K562 (cell line): ENCODE data around the gene HEPACAM2. TPM values are rescaled to one million over a fixed set of nuclear protein-coding genes. Genes with fewer than 3 reads are reported as not detected.

ENCODE experiments used
- ATF2 ChIP-seq: sonication (generic); formaldehyde crosslinking; IDR thresholded peaks from 2 replicates; pipeline ENCODE4 v1.8.1; 2022; ENCODE audit warnings: missing genetic modification reagents
- BCOR ChIP-seq: fragments of 450-650 bp; IDR thresholded peaks from 2 replicates; pipeline ENCODE4 v1.6.1; 2016
- BRCA1 ChIP-seq, 2 experiments: fragments of 450-650 bp in 1 of 2; sonication (generic) in 1 of 2; formaldehyde crosslinking in 1 of 2; IDR thresholded peaks; 2 replicates each; pipeline versions ENCODE4 v1.5.0 to v1.6.1; 2017 to 2020; ENCODE audit warnings: mild to moderate bottlenecking in 1 of 2, missing genetic modification reagents in 1 of 2
- EWSR1 ChIP-seq: fragments of 450-650 bp; IDR thresholded peaks from 2 replicates; pipeline ENCODE4 v1.6.1; 2018; ENCODE audit warnings: borderline replicate concordance, mild to moderate bottlenecking, low read depth, moderate library complexity; ENCODE audit not compliant: partially characterized antibody
- GATAD2B ChIP-seq: fragments of 450-650 bp; IDR thresholded peaks from 2 replicates; pipeline ENCODE4 v1.6.1; 2017; ENCODE audit warnings: mild to moderate bottlenecking, borderline replicate concordance
- HES1 ChIP-seq: fragments of 450-650 bp; IDR thresholded peaks from 2 replicates; pipeline ENCODE4 v1.6.1; 2016; ENCODE audit warnings: low read depth, mild to moderate bottlenecking, moderate library complexity
- LEF1 ChIP-seq: fragments of 450-650 bp; IDR thresholded peaks from 2 replicates; pipeline ENCODE4 v1.6.1; 2016; ENCODE audit warnings: mild to moderate bottlenecking
- NFE2 ChIP-seq: IDR thresholded peaks from 2 replicates; pipeline ENCODE4 v1.6.1; 2014; ENCODE audit warnings: antibody characterized with exemption, low read depth
- RBM39 ChIP-seq: fragments of 200-400 bp; formaldehyde crosslinking; optimal IDR thresholded peaks from 2 replicates; pipeline ENCODE3; 2018; ENCODE audit warnings: low read depth, low read length
- SMARCE1 ChIP-seq: fragments of 450-650 bp; IDR thresholded peaks from 2 replicates; pipeline ENCODE4 v1.7.1; 2016; ENCODE audit warnings: mild to moderate bottlenecking
- SREBF2 ChIP-seq: sonication (generic); formaldehyde crosslinking; IDR thresholded peaks from 2 replicates; pipeline ENCODE4 v1.4.0; 2020; ENCODE audit warnings: mild to moderate bottlenecking, missing genetic modification reagents
- SRSF9 ChIP-seq: fragments of 200-400 bp; formaldehyde crosslinking; IDR thresholded peaks from 2 replicates; pipeline ENCODE4 v1.6.1; 2017; ENCODE audit warnings: low read depth, low read length, borderline replicate concordance
- STAT5A ChIP-seq: IDR thresholded peaks from 2 replicates; pipeline ENCODE4 v1.6.1; 2012; ENCODE audit warnings: low read length, inconsistent platforms, borderline replicate concordance
- TEAD2 ChIP-seq: fragments of 450-650 bp; IDR thresholded peaks from 2 replicates; pipeline ENCODE4 v1.6.1; 2016; ENCODE audit warnings: missing genetic modification characterization, control low read depth, missing compliant biosample characterization
- TFAM ChIP-seq: fragments of 250-450 bp; sonication (Bioruptor Pico); conservative IDR thresholded peaks from 2 replicates; pipeline ENCODE4 v1.5.0; 2021; ENCODE audit warnings: mild to moderate bottlenecking, moderate library complexity
- ZNF121 ChIP-seq: sonication (generic); formaldehyde crosslinking; conservative IDR thresholded peaks from 2 replicates; pipeline ENCODE4 v1.8.0; 2022; ENCODE audit warnings: missing genetic modification reagents
- ZNF274 ChIP-seq: IDR thresholded peaks from 2 replicates; pipeline ENCODE4 v1.6.1; 2011; ENCODE audit warnings: low read depth, mild to moderate bottlenecking, low read length, moderate library complexity, borderline replicate concordance
- ZNF277 ChIP-seq: fragments of 250-450 bp; sonication (Bioruptor Pico); IDR thresholded peaks from 2 replicates; pipeline ENCODE4 v1.8.0; 2022; ENCODE audit warnings: inconsistent platforms, mild to moderate bottlenecking, moderate library complexity, borderline replicate concordance
- ZNF668 ChIP-seq: fragments of 250-450 bp; sonication (Bioruptor Pico); IDR thresholded peaks from 2 replicates; pipeline ENCODE4 v1.8.0; 2022; ENCODE audit warnings: mild to moderate bottlenecking, inconsistent platforms
- ZZZ3 ChIP-seq: fragments of 450-650 bp; IDR thresholded peaks from 2 replicates; pipeline ENCODE4 v1.6.1; 2016; ENCODE audit warnings: antibody characterized with exemption, mild to moderate bottlenecking, moderate library complexity
- polyA plus RNA-seq, 8 experiments: library from polyadenylated mRNA; depleted of rRNA in 4 of 8; stranded (reverse) in 5 of 8; unstranded in 3 of 8; fragments of >200 nt; fragmentation: Nextera tagmentation in 2 of 8; fragmentation: Illumina TruSeq in 1 of 8; extraction: Ambion mirVana in 2 of 8; extraction: Trizol in 1 of 8; gene quantifications; 2 replicates each; pipeline versions ENCODE4 v1.2.1 to v1.2.3, GENCODE V29; 2011 to 2014; ENCODE audit warnings: inconsistent platforms in 1 of 8, missing spikeins in 1 of 8
- total RNA-seq, 7 experiments: library from RNA; depleted of rRNA in 6 of 7; stranded (reverse); fragments of >200 nt in 6 of 7; fragmentation: Illumina TruSeq in 2 of 7; extraction: Trizol in 2 of 7; gene quantifications; 2 replicates each; pipeline versions ENCODE4 v1.2.1 to v1.2.3, GENCODE V29; 2011 to 2021; ENCODE audit warnings: low replicate concordance in 1 of 7
- TF ChIP-seq, protein P1 (sequence below): fragments of 250-450 bp; sonication (Bioruptor Pico); IDR thresholded peaks from 2 replicates; pipeline ENCODE4 v1.4.0; 2020; ENCODE audit warnings: mild to moderate bottlenecking, moderate library complexity

The HEPACAM2 gene
- total and polyA plus RNA-seq, 9 of the 15 experiments (the other 6 are each of a cell fraction or from before 2014, with no cell fraction given) = 2.0 to 6.5 (median 3.9) TPM

- TF ChIP-seq, protein P1, sequence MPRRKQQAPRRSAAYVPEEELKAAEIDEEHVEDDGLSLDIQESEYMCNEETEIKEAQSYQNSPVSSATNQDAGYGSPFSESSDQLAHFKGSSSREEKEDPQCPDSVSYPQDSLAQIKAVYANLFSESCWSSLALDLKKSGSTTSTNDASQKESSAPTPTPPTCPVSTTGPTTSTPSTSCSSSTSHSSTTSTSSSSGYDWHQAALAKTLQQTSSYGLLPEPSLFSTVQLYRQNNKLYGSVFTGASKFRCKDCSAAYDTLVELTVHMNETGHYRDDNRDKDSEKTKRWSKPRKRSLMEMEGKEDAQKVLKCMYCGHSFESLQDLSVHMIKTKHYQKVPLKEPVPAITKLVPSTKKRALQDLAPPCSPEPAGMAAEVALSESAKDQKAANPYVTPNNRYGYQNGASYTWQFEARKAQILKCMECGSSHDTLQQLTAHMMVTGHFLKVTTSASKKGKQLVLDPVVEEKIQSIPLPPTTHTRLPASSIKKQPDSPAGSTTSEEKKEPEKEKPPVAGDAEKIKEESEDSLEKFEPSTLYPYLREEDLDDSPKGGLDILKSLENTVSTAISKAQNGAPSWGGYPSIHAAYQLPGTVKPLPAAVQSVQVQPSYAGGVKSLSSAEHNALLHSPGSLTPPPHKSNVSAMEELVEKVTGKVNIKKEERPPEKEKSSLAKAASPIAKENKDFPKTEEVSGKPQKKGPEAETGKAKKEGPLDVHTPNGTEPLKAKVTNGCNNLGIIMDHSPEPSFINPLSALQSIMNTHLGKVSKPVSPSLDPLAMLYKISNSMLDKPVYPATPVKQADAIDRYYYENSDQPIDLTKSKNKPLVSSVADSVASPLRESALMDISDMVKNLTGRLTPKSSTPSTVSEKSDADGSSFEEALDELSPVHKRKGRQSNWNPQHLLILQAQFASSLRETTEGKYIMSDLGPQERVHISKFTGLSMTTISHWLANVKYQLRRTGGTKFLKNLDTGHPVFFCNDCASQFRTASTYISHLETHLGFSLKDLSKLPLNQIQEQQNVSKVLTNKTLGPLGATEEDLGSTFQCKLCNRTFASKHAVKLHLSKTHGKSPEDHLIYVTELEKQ (CRISPR knock-in tag) = no peak
- TF ChIP-seq STAT5A = peak; percentile 34; the same call in 1 of the 2 replicates
- no peak for TF ChIP-seq BCOR
- peak; percentile 72; the same call in 1 of the 2 replicates for TF ChIP-seq LEF1
- no peak for TF ChIP-seq TFAM
- 0 out of 2 replicates have a peak, but pooled peaks have one; percentile 2 for TF ChIP-seq NFE2
- TF ChIP-seq SRSF9 = no peak
- no peak for TF ChIP-seq ZNF668 (CRISPR knock-in tag)
- no peak for TF ChIP-seq ZNF121 (CRISPR knock-in tag)
- no peak for TF ChIP-seq ZZZ3
- no peak for TF ChIP-seq HES1
- TF ChIP-seq BRCA1 (IDR thresholded peaks at IDR 0.05) = no peak
- no peak for TF ChIP-seq BRCA1 (CRISPR knock-in tag; IDR thresholded peaks at IDR 0.05)
- TF ChIP-seq SMARCE1 = peak; percentile 71; the same call in 1 of the 2 replicates
- TF ChIP-seq EWSR1 = no peak
- TF ChIP-seq ZNF274 = no peak
- TF ChIP-seq TEAD2 (tag) = no peak
- no peak for TF ChIP-seq SREBF2 (CRISPR knock-in tag)
- TF ChIP-seq ATF2 (CRISPR knock-in tag) = no peak
- TF ChIP-seq RBM39 = no peak
- no peak for TF ChIP-seq GATAD2B
- no peak for TF ChIP-seq ZNF277 (CRISPR knock-in tag)
Measured at GRCh38 chr7:93218997-93219827, 7.1 kb downstream of the HEPACAM2 start (continued).
